ENCODE measurements around the gene CARMIL3.
A peak's percentile ranks its signal among the peaks of the same experiment; 100 is the strongest.

The CARMIL3 gene

GRCh38 chr14:24110060-24110459, 58.3 kb downstream of the CARMIL3 start:
- TF ChIP-seq ZFX (IDR thresholded peaks at IDR 0.05; ENCODE audit: borderline replicate concordance) = no peak
- no peak for TF ChIP-seq CTCF (IDR thresholded peaks at IDR 0.05)
- no peak overlapping the region for H3K27ac ChIP-seq

- H3K27ac ChIP-seq = peak overlapping the region; percentile 6; the same call in 1 of the 2 replicates
- no peak for TF ChIP-seq CTCF (IDR thresholded peaks at IDR 0.05)
- TF ChIP-seq ZFX (IDR thresholded peaks at IDR 0.05; ENCODE audit: borderline replicate concordance) = no peak
Measured at GRCh38 chr14:24110523-24110922, 58.7 kb downstream of the CARMIL3 start.

GRCh38 chr14:24113379-24113800, 61.6 kb downstream of the CARMIL3 start:
- H3K27ac ChIP-seq = peak overlapping the region; percentile 99
- no peak for TF ChIP-seq ZFX (IDR thresholded peaks at IDR 0.05; ENCODE audit: borderline replicate concordance)
- TF ChIP-seq CTCF (IDR thresholded peaks at IDR 0.05) = no peak

- peak overlapping the region; percentile 99 for H3K27ac ChIP-seq
- TF ChIP-seq ZFX (IDR thresholded peaks at IDR 0.05; ENCODE audit: borderline replicate concordance) (no peak), CTCF (IDR thresholded peaks at IDR 0.05) (no peak)
Measured at GRCh38 chr14:24113801-24114531, 62.2 kb downstream of the CARMIL3 start.

- peak within 1 kb of the TSS; percentile 99 for H3K27ac ChIP-seq
- TF ChIP-seq ZFX (IDR thresholded peaks at IDR 0.05; ENCODE audit: borderline replicate concordance) = no peak
- no peak for TF ChIP-seq CTCF (IDR thresholded peaks at IDR 0.05)
Measured at GRCh38 chr14:24114532-24115421, 63.0 kb downstream of the CARMIL3 start, which contains the start of the genes DCAF11 and NRL. DCAF11 (plus strand) TSS chr14:24114777; CDS start chr14:24115595, 818 bp downstream. NRL (minus strand) TSS chr14:24114949; CDS start chr14:24082848, 32,101 bp downstream.

GRCh38 chr14:24115422-24116127, 63.8 kb downstream of the CARMIL3 start:
- TF ChIP-seq CTCF (IDR thresholded peaks at IDR 0.05) (no peak), ZFX (IDR thresholded peaks at IDR 0.05; ENCODE audit: borderline replicate concordance) (no peak)
- H3K27ac ChIP-seq = peak overlapping the region; percentile 99
